Astrocyte (in vitro differentiated cells and primary cell): Measurements from ENCODE around the gene KRTCAP2.

ENCODE experiments used
- EZH2 ChIP-seq: IDR thresholded peaks from 2 replicates; pipeline ENCODE4 v1.6.1; 2012; ENCODE audit warnings: mild to moderate bottlenecking, low read length, inconsistent platforms; ENCODE audit not compliant: insufficient read depth
- TF ChIP-seq, protein P1 (sequence below): IDR thresholded peaks from 2 replicates; pipeline ENCODE4 v1.5.1; 2011; ENCODE audit warnings: low read depth, mild to moderate bottlenecking, inconsistent platforms, low read length, moderate library complexity; ENCODE audit not compliant: insufficient read depth

DNA sequence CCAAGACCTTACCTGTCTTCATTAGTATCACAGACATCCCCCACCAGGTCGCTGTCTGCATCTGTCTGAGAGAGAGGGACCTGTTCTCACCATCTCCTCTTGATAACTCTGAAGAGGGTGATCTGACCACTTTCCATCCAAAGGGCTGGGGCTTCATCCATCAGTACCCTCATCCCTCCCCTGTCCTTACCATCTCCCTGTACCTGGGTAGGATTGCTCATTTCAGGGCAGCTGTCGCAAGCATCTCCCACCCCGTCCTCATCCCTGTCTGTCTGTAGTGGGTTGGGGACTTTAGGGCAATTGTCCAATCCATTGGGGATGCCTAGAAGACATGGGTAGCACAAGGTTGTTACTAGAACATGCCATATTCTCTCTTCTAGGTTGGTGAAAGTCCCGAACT, 26.7 kb upstream of the KRTCAP2 start:
- TF ChIP-seq, protein P1, sequence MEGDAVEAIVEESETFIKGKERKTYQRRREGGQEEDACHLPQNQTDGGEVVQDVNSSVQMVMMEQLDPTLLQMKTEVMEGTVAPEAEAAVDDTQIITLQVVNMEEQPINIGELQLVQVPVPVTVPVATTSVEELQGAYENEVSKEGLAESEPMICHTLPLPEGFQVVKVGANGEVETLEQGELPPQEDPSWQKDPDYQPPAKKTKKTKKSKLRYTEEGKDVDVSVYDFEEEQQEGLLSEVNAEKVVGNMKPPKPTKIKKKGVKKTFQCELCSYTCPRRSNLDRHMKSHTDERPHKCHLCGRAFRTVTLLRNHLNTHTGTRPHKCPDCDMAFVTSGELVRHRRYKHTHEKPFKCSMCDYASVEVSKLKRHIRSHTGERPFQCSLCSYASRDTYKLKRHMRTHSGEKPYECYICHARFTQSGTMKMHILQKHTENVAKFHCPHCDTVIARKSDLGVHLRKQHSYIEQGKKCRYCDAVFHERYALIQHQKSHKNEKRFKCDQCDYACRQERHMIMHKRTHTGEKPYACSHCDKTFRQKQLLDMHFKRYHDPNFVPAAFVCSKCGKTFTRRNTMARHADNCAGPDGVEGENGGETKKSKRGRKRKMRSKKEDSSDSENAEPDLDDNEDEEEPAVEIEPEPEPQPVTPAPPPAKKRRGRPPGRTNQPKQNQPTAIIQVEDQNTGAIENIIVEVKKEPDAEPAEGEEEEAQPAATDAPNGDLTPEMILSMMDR: no peak
- no peak for TF ChIP-seq EZH2
